ENCODE results near the gene POTEB2.
"Not testable (repeated sequence)": the region's sequence is repeated elsewhere in the genome, so short reads cannot be mapped to it uniquely, and the experiment has no call there.

- TF ChIP-seq CTCF, POLR2A (IDR thresholded peaks at IDR 0.05): not testable (repeated sequence)
Observed at GRCh38 chr15:20878464-20878863, 12.3 kb upstream of the POTEB2 start.
